ACHN (cell line): Measurements from ENCODE around the gene JMJD7.
"Not testable (repeated sequence)": the region's sequence is repeated elsewhere in the genome, so short reads cannot be mapped to it uniquely, and the experiment has no call there.

Source experiments
- DNase-seq: peaks from one replicate; pipeline ENCODE4 v3.0.0-alpha.2; 2015
- in situ Hi-C: cut with HindIII; loops from 2 replicates; pipeline ENCODE4 v1.10.0; 2017; ENCODE audit warnings: low sequenced_read_pairs, low pct_ligation_motif_present, low pct_unique_long_range_greater_than_20kb

The JMJD7 gene

GRCh38 chr15:41816788-41817187 lies 11.1 kb upstream of the JMJD7 start:
- no peak for DNase-seq
- in situ Hi-C loops = no loop called here

GRCh38 chr15:41817327-41817726 lies 10.6 kb upstream of the JMJD7 start:
- in situ Hi-C loops = no loop called here
- no peak for DNase-seq

GRCh38 chr15:41817781-41818180 lies 10.1 kb upstream of the JMJD7 start:
- DNase-seq = no peak
- in situ Hi-C loops = no loop called here

- DNase-seq = no peak
- in situ Hi-C loops = no loop called here
These were observed 8.3 kb upstream of the JMJD7 start for GRCh38 chr15:41819455-41820050.

- in situ Hi-C loops = no loop called here
These were observed 7.0 kb upstream of the JMJD7 start for GRCh38 chr15:41820791-41821423.

GRCh38 chr15:41821831-41822230 lies 6.1 kb upstream of the JMJD7 start:
- DNase-seq = no peak
- in situ Hi-C loops = no loop called here

More at GRCh38 chr15:41820791-41821423, 7.0 kb upstream of the JMJD7 start:
- no peak for DNase-seq

- DNase-seq = no peak
- in situ Hi-C loops = no loop called here
These were observed 5.4 kb upstream of the JMJD7 start for GRCh38 chr15:41822471-41822870.

- DNase-seq = no peak
- in situ Hi-C loops = no loop called here
These were observed 4.9 kb upstream of the JMJD7 start for GRCh38 chr15:41822957-41823356.

GRCh38 chr15:41823502-41823901 lies 4.4 kb upstream of the JMJD7 start:
- in situ Hi-C loops = no loop called here
- no peak for DNase-seq

GRCh38 chr15:41824062-41824745 lies 3.7 kb upstream of the JMJD7 start:
- in situ Hi-C loops = no loop called here
- DNase-seq = no peak

- in situ Hi-C loops = no loop called here
- DNase-seq = no peak
These were observed 2.7 kb upstream of the JMJD7 start for GRCh38 chr15:41825145-41825544.

GRCh38 chr15:41825572-41826535 lies 2.0 kb upstream of the JMJD7 start:
- in situ Hi-C loops = no loop called here
- no peak for DNase-seq

GRCh38 chr15:41827290-41827879 lies 507 bp upstream of the JMJD7 start:
- DNase-seq = no peak
- in situ Hi-C loops = no loop called here

- in situ Hi-C loops = no loop called here
- no peak for DNase-seq
These were observed 882 bp downstream of the JMJD7 start for GRCh38 chr15:41828807-41829141.

- in situ Hi-C loops = no loop called here
- no peak for DNase-seq
These were observed 2.2 kb downstream of the JMJD7 start for GRCh38 chr15:41829959-41830646.

GRCh38 chr15:41831291-41831690 lies 3.4 kb downstream of the JMJD7 start:
- in situ Hi-C loops = not testable (repeated sequence)
- peak; percentile 4 for DNase-seq

GRCh38 chr15:41832208-41832607 lies 4.3 kb downstream of the JMJD7 start:
- in situ Hi-C loops = no loop called here
- DNase-seq = no peak

GRCh38 chr15:41832875-41833274 lies 5.0 kb downstream of the JMJD7 start:
- in situ Hi-C loops = no loop called here

More at GRCh38 chr15:41832875-41833274, 5.0 kb downstream of the JMJD7 start:
- no peak for DNase-seq
